NCI-H128 (cell line): ENCODE results near the gene NBR1.
"Not testable (repeated sequence)": the region's sequence is repeated elsewhere in the genome, so short reads cannot be mapped to it uniquely, and the experiment has no call there.

Experiments
- DNase-seq: peaks from one replicate; lab custom pipeline; 2025; ENCODE audit not compliant: unreplicated experiment; lab: John Stamatoyannopoulos, UW

Gene NBR1

DNA sequence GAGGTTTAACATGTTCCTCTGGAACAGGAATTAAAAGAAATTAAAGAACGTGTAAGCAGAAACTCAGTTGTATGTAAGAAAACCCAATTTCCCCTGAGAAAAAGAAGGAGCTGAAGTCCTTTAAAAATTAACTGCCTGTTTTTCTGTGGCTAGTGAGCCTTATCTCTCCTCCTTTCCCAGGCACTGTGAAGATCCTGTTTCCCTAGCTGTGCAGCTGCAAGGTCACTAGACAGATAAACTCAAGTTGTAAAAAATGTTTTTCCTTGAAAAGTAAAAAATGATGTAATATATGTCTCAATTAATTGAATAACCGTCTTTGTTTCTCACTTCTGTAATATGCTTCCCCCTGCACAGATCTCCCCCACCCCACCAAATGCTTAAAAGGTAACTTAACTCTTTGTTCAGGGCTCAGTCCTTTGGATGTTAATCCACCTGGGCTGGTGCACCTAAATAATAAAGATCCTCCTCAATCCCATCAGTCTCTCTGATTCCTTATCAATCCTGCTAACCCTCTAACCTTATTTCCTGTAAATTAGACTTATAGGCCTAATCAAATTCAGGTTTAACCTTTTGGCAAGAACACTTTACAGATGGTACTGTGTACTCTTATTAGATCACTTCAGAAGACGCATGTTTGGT is 17.7 kb upstream of the NBR1 start:
- DNase-seq = not testable (repeated sequence)

DNA sequence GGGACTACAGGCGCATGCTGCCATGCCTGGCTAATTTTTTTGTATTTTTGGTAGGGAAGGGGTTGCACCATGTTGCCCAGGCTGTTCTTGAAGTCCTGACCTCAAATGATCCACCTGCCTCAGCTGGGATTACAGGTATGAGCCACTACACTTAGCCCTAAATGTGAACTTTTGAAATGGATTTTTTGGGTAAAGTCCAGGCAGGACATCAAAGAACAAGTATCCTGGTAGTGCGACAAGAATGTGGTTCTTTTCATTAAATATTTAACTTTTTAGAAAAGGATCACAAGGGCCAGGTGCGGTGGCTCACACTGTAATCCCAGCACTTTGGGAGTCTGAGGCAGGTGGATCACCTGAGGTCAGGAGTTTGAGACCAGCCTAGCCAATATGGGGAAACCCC is 15.3 kb upstream of the NBR1 start:
- no peak for DNase-seq

DNA sequence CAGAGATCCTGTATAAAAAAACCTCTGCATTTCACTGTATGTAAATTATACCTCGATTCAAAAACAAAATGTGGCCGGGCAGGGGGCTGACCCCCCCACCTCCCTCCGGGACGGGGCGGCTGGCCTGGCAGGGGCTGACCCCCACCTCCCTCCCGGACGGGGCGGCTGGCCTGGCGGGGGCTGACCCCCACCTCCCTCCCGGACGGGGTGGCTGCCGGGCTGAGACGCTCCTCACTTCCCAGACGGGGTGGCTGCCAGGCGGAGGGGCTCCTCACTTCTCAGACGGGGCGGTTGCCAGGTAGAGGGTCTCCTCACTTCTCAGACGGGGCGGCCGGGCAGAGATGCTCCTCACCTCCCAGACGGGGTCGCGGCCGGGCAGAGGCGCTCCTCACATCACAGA is 11.8 kb upstream of the NBR1 start:
- DNase-seq = not testable (repeated sequence)

DNA sequence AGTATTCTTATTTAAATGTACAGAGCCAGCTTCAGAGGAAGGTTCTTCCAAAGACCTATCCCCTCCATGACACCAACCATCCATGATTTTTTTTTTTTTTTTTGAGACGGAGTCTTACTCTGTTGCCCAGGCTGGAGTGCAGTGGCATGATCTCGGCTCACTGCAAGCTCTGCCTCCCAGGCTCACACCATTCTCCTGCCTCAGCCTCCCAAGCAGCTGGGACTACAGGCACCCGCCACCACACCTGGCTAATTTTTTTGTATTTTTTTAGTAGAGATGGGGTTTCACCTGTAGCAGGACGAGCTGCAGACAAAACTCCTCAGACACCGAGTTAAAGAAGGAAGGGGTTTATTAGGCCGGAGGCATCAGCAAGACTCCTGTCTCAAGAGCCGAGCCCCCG is 11.1 kb upstream of the NBR1 start:
- not testable (repeated sequence) for DNase-seq

DNA sequence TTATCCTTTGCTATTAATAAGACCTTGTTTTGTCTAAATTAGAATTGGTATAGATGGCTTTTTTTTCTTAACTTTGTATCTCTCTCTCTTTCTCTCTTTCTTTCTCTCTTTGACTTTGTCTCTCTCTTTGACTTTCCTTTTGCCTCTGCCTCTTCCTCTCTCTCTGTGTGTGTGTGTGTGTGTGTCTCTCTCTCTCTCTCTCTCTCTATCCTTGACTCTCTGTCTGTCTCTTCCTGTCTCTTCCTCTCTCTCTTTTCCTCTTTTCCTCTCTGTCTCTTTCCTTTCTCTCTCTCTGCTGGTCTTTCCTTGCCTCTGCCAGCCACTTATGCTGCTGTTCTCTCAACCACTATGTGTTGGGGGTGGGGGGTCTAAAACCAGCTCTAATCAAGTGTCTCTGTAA is 5.0 kb upstream of the NBR1 start:
- DNase-seq = not testable (repeated sequence)

DNA sequence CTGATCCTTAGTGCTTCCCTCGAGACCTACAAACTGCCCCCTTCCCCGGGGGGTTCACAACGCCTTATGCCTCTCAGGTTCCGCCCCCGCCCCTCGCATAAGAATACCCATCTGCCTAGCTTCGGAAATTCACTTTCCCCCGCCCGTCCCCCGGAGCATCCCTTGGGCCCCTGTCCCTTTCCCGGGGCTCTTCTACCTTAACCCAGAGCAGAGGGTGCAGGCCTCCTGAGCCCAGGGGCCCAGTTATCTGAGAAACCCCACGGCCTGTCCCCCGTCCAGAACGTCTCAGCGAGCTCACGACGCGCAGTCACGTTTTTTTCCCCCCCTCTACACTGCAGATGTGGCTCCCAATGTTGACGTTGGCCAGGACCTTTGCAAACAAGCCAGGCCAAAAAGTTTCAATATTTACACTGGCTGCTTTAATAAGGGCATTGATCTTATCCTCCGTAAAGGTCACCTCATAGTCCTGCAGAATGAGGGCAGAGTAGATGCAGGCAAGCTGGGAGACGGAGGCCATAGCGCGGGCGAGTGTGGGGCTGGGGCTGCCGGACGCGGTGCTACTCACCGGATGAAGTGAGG is 1.4 kb upstream of the NBR1 start:
- no peak for DNase-seq

DNA sequence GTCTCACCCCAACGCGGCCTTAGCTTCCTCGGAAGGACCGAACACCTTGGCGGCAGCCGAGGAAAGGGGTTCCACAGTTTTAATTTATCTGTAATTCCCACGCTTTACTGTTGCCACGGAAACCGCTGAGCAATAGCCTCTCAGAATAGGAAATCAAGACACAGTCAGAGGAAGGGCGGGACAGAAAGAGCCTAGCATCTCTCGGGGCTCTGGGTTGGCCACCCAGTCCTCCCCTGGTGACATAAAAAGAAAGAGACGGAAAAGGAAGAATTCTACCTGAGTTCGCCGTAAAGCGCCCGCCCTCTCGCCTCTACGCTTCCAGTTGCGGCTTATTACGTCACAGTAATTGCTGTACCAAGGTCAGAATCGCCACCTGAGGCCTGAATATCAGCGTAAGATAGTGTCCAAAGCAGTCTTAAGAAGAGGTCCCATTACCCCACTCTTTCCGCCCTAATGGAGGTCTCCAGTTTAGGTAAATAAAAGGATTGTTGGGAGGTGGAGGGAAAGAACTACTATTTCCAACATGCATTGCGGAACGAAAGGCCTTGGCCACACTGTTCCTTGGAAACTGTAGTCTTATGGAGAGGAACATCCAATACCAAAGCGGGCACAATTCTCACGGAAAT is 761 bp upstream of the NBR1 start:
- peak; percentile 75 for DNase-seq

DNA sequence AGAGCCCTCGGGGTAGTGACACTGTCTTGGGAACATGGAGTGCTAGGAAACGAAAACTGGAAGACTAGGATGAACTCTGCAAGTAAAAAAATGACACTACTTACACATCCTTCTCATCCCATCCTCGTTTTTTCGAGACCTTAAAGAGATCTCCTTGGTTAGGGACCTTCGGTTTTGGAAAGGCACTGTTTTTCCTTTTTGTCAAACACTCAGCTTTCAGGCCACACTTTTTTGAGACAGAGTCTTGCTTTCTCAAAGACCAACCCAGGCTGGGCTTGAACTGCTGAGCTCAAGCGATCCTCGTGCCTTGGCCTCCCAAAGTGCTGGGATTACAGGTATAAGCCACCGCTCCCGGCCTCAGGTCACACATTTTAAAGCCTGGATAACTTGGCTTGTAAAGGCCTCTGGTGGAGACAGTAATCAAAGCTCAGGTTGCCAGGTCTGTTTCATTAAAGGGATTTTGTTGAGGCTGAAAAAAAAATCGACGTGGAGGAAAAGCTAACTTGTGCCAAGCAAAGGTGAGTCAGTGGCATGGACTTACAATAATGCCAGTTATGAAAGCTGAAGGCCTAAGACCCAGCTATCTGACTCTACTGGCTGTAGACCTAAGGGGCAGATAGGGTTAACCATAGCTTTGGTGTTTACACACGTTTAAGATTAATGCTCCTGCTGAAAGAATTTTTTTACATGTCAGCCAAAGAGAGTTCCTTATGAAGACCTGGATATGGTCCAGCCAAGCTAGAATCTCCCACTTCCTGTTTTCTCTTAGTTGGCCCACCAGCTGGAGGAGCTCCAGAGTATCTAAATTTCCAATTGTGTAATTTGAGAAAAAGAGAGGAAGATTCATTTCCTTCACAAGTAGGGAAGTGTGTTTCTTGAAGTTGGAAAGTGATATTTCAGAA is 823 bp downstream of the NBR1 start:
- DNase-seq = no peak

DNA sequence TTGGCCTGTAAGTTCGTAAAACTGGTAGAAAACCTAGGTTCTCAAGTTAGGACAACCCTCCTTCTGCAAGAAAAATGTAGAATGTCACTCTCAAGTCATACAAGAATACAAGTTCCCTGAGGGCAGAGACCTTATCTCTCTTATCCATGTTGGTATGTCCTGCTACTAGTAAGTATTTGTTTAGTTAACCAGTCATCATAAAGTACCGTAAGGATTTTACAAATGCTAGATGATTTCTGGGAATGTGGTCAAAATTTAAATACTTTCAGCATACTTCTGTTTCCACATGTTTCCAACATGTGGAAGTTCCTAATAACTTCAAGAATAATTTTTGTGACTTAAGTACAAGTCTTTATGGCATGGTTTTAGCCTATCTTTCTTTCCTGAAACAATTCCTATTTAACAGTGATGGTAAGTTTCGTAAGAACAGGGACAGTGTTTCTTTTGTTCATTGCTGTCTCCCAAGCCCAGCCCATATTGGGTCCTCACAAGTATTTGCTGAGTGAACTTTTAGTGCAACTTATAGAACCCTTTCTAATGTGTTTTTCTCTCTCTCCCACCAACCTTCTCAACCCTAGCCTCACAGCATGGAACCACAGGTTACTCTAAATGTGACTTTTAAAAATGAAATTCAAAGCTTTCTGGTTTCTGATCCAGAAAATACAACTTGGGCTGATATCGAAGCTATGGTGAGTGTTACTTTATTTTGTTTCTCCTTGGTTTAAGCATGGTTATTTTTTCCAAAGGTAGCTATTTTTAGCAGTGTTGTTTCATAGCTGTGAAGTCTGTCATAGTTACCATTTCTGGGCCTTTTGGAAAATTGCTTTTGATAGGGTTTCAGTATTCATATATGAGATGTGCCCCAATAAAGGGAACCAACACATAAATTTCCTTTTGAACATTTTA is 4.5 kb downstream of the NBR1 start:
- no peak for DNase-seq

DNA sequence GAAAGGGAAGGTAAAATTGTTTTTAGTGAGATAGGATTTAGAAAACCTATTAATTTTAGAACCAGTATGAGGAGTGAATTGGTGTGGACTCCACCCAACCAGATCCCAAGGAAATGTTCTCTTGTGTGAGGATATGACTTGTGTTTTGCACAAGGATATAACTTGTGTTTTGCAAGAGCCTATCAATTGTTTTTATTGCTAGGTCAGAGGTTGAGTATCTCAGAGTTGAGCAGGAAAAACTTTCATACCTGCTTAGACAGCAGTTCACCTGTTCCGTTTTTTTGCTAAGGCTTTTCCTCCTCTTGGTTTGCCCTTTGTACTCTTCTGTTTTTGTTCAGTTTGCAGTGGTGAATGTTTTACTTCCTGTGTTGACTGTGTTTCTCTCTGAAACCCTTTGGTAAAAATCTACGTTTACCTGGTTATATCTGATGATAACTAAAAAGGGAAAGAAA is 5.1 kb downstream of the NBR1 start:
- no peak for DNase-seq

DNA sequence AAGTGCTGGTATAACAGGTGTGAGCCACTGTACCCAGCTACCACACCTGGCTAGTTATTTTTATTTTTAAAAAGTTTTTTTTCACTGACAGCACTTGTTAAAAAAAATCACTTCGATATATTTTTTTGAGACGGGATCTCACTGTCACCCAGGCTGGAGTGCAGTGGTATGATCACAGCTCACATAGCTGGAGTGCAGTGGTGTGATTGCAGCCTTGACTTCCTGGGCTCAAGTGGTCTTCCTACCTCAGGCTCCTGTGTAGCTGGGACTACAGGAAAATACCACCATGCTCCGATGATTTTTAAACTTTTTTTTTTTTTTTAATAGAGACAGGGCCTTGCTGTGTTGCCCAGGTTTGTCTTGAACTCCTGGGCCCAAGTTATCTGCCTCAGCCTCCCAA is 12.9 kb downstream of the NBR1 start:
- no peak for DNase-seq

DNA sequence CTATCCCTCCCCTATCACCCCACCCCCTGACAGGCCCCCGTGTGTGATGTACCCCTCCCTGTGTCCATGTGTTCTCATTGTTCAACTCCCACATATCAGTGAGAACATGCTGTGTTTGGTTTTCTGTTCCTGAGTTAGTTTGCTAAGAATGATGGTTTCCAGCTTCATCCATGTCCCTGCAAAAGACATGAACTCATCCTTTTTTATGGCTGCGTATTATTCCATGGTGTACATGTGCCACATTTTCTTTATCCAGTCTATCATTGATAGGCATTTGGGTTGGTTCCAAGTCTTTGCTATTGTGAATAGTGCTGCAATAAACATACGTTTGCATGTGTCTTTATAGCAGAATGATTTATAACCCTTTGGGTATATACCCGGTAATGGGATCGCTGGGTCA is 15.6 kb downstream of the NBR1 start:
- not testable (repeated sequence) for DNase-seq

DNA sequence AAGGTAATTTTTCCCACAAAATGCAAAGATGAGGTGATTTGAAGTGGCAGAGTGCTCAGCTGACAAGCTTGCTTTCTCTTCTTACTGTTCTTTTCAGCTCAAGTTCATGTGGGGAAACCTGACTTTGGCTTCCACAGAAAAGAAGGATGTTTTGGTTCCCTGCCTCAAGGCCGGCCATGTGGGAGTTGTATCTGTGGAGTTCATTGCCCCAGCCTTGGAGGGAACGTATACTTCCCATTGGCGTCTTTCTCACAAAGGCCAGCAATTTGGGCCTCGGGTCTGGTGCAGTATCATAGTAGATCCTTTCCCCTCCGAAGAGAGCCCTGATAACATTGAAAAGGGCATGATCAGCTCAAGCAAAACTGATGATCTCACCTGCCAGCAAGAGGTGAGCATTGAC is 22.2 kb downstream of the NBR1 start:
- no peak for DNase-seq

DNA sequence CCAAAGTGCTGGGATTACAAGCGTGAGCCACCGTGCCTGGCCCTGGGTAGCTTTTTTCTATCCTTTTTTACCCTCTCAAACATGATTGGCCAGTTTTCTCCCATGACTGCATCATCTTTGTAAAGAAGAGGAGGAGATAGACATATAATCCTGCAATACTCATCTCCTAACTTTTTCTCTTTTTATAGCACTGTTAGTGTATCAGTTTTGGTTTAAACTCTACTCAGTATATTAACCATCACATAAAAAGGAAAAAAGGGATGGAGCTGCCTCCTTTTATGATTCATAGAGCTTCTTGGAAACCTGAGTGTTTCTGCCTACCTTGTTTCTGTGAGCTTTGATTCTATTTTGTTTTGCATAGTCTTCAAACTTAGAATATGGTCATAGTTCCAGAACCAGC is 28.6 kb downstream of the NBR1 start:
- DNase-seq = no peak

DNA sequence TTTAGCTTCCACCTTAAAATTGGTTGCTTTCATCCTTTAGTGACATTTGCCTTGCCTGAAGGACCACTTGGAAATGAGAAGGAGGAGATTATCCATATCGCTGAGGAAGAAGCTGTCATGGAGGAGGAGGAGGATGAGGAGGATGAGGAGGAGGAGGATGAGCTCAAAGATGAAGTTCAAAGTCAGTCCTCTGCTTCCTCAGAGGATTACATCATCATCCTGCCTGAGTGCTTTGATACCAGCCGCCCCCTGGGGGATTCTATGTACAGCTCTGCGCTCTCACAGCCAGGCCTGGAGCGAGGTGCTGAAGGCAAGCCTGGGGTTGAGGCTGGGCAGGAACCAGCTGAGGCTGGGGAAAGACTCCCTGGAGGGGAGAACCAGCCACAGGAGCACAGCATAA is 29.1 kb downstream of the NBR1 start:
- no peak for DNase-seq

DNA sequence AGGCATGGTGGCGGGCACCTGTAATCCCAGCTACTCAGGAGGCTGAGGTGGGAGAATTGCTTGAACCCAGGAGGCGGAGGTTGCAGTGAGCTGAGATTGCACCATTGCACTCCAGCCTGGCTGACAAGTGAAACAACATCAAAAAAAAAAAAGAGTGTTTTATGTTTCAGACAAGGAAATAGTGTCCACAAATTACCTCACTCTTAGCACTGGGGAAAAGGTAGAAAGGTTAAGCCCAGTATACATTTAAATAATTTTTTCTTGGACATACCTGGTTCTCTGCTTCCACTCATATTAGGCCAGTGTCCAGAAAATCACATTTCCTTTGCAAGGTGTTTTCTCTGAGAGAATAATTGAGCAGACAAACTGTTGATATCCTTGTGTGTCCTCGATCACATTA is 32.0 kb downstream of the NBR1 start:
- not testable (repeated sequence) for DNase-seq

DNA sequence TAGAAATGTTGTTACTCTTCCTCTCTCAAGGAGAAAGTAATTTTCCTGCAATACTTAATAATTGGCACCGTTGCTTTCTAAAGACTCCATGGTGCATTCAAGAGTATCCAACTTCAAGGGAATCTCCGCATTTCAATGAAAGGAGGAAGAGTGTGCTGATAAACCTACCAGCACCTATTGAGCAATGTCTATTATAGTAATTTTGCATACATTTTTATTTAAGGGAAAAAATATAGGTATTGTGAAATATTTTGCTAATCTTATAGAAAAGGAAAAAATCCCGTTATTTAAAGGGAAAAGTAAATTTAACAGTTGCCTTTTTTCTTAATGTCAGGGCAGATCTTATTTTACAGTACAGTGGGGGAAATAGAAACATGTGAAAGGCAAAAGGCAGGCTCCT is 39.6 kb downstream of the NBR1 start:
- no peak for DNase-seq

DNA sequence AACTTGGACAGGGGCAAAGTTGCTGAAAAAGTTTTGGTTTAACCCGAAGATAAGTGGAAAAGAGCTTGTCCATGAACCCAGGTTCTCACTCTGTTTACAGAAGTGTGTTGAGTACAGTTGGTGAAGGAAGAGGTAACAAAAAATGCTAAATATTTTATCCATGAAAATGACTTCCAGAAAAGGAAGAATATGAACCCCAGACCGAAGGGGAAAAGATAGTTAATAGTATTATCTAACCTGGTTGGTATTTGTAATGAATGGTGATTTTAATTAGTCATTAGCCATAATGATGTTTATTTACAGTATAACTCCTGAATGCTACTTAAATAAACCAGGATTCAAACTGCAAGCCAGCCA is 40.1 kb downstream of the NBR1 start:
- no peak for DNase-seq

DNA sequence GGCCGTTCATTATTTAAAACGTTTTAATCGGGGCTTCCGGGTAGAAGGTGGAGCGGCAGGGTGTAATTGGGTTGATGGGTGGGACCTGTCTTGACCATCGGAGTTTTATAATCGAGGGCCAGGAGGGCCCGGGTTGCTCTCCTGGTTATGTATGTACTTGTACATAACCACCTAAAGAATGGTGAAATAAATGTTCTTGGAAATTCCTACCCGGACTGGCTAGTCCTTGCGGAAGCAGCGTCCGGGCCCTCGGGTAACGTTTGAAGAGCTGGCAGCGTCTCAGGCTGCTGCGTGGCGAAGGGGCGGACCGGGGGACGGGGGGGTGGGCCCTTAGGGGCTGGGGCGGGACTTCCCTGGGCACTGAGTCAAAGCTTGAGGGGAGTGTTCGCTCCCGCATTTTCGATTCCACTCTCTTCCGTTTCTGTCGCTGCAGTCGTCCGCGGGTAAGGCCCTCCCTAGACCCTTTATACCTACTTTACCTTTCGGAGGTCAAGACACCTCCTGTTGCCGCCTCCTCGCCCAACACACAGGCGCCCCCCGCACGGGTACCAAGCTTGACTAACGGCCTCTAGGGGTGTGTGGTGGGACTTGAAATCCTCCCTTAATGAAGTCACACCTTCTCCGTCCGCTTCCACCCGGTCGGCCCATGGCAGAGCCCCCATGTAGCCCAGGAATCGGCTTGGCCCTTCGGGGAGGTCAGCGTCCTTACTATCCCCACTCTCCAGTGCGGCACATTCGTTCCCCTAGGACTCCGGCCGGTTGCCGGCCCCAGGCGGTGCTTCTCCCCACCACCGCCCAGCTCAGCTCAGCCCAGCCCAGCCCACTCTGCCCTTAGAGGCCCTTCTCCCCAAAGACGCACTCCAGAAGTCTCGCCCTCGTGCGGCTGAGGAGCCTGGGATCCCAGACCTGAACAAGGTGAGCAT is 40.7 kb downstream of the NBR1 start, which contains the start of gene TMEM106A:
TSS of gene TMEM106A (plus strand) at position 396 of the 923 bp plus-strand sequence. CDS start 1,167 bp downstream, outside the sequence.
- no peak for DNase-seq
